Gastrocnemius medialis (tissue), 4 donors: ENCODE data around the gene OTUD5. TPM values are rescaled to one million over a fixed set of nuclear protein-coding genes. Genes with fewer than 3 reads are reported as not detected.

ENCODE experiments used
- ATAC-seq, 2 donors: fragments of 150-250 bp; one replicate each; pipeline ENCODE4 v1.9.1; 2016
- DNase-seq, 2 donors: peaks; one replicate each; pipeline ENCODE4 v3.0.0-alpha.2; 2019
- H3K27ac ChIP-seq, 4 donors: fragments of 200-600 bp; sonication (generic); 1 replicate in 1 of 4; 2 replicates in 3 of 4; pipeline ENCODE4 v1.5.1; 2016 to 2018; ENCODE audit warnings: mild to moderate bottlenecking in 2 of 4, moderate library complexity in 1 of 4
- H3K27me3 ChIP-seq, 3 donors: fragments of 200-600 bp; sonication (generic) in 2 of 3; 1 replicate in 1 of 3; 2 replicates in 2 of 3; pipeline versions ENCODE4 v1.5.1 to v1.6.0; 2016 to 2019; ENCODE audit warnings: mild to moderate bottlenecking in 1 of 3, moderate library complexity in 1 of 3
- H3K36me3 ChIP-seq, 2 donors: fragments of 200-600 bp; sonication (generic) in 1 of 2; one replicate each; pipeline ENCODE4 v1.5.1; 2017 to 2018
- H3K4me1 ChIP-seq, 2 donors: fragments of 200-600 bp; sonication (generic) in 1 of 2; one replicate each; pipeline ENCODE4 v1.5.1; 2016 to 2017; ENCODE audit warnings: mild to moderate bottlenecking in 2 of 2
- H3K4me3 ChIP-seq, 4 donors: fragments of 200-600 bp; sonication (generic) in 3 of 4; 1 replicate in 1 of 4; 2 replicates in 3 of 4; pipeline ENCODE4 v1.5.1; 2016 to 2019; ENCODE audit warnings: mild to moderate bottlenecking in 2 of 4
- H3K9me3 ChIP-seq, 3 donors: fragments of 200-600 bp; sonication (generic) in 2 of 3; 1 replicate in 1 of 3; 2 replicates in 2 of 3; pipeline ENCODE4 v1.5.1; 2016 to 2019
- POLR2A ChIP-seq, 2 donors: fragments of 450-650 bp; IDR thresholded peaks; one replicate each; pipeline ENCODE4 v1.6.1; 2017; ENCODE audit warnings: antibody characterized with exemption in 2 of 2, mild to moderate bottlenecking in 2 of 2, moderate library complexity in 2 of 2
- in situ Hi-C, 4 donors: fragments of 200-750 bp; cut with MboI; loops; one replicate each; pipeline versions ENCODE4 v1.15.0 to v1.8.0; 2017; ENCODE audit warnings: low sequenced_read_pairs in 4 of 4
- intact Hi-C: fragments of 100-400 bp; cut with DNase I; formaldehyde crosslinking; loops from one replicate; pipeline ENCODE4 v1.15.1; 2023; ENCODE audit warnings: low total_unique reads
- total RNA-seq, 4 donors: library from RNA; depleted of rRNA; stranded (reverse); fragments of >200 nt; gene quantifications; one replicate each; pipeline versions ENCODE4 v1.1.0 to v1.2.3, GENCODE V29; 2016
- TF ChIP-seq, protein P1 (sequence below), 5 experiments: fragments of 450-650 bp in 3 of 5; fragments of 200-600 bp in 2 of 5; sonication (generic) in 2 of 5; IDR thresholded peaks in 4 of 5; conservative IDR thresholded peaks in 1 of 5; 1 replicate in 4 of 5; 2 replicates in 1 of 5; pipeline ENCODE4 v1.5.1; 2016 to 2019; ENCODE audit warnings: antibody characterized with exemption in 5 of 5, mild to moderate bottlenecking in 3 of 5, moderate library complexity in 3 of 5

Gene OTUD5
- total RNA-seq, 4 donors from 2014 or later, result 22.2 to 32.2 (median 28.5) TPM

DNA sequence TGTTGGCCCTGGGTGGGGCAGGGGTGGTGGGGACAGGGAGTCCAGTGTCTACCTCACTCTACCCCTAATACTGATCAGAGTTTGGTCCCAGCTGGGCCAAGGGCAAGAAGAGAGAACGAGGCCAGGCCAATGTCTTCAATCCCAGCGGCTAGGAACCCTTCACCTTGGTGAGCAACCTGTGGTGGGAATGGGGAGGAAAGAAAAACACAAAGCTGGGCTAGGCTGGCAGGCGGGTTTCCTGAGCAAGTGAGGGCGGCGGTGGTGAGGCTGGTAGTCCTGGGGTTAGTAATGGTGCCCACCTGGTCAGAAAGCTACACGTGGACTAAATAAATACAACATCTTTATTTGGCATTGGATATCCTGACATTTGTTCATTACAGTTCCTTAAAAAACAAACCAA is 54.1 kb downstream of the OTUD5 start:
- Histone ChIP-seq H3K4me3 (no peak overlapping the region), H3K27ac (no peak overlapping the region), H3K4me1 (peaks cover 0 to 7% of the 10 kb centered on the region in 2 donors), H3K27me3 (no peaks in the 10 kb centered on the region), H3K36me3 (peaks cover 0 to 24% of the 10 kb centered on the region in 2 donors), H3K9me3 (no peaks in the 10 kb centered on the region)
- intact Hi-C loops, result no loop called here
- DNase-seq (no peak), ATAC-seq (no peak)
- TF ChIP-seq, protein P1, sequence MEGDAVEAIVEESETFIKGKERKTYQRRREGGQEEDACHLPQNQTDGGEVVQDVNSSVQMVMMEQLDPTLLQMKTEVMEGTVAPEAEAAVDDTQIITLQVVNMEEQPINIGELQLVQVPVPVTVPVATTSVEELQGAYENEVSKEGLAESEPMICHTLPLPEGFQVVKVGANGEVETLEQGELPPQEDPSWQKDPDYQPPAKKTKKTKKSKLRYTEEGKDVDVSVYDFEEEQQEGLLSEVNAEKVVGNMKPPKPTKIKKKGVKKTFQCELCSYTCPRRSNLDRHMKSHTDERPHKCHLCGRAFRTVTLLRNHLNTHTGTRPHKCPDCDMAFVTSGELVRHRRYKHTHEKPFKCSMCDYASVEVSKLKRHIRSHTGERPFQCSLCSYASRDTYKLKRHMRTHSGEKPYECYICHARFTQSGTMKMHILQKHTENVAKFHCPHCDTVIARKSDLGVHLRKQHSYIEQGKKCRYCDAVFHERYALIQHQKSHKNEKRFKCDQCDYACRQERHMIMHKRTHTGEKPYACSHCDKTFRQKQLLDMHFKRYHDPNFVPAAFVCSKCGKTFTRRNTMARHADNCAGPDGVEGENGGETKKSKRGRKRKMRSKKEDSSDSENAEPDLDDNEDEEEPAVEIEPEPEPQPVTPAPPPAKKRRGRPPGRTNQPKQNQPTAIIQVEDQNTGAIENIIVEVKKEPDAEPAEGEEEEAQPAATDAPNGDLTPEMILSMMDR (IDR thresholded peaks at IDR 0.05 in 4 of 5, conservative IDR thresholded peaks at IDR 0.05 in 1 of 5), result no peak
- no peak for TF ChIP-seq POLR2A (IDR thresholded peaks at IDR 0.05)
- in situ Hi-C loops, result no loop called here

DNA sequence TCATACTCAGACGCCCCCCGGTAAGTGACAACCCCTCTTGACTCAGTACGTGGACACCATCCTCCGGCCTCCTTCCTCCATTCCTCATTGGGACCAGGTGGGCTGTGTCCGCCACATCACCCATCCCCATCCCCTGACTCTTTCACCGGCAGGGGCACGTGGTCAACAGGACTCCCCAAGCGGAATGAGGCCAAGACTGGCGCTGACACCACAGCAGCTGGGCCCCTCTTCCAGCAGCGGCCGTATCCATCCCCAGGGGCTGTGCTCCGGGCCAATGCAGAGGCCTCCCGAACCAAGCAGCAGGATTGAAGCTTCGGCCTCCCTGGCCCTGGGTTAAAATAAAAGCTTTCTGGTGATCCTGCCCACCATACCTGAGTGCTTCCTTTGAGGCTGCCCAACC is 54.6 kb downstream of the OTUD5 start:
- TF ChIP-seq, protein P1 (IDR thresholded peaks at IDR 0.05 in 4 of 5, conservative IDR thresholded peaks at IDR 0.05 in 1 of 5), result no peak
- TF ChIP-seq POLR2A (IDR thresholded peaks at IDR 0.05), result no peak
- Histone ChIP-seq H3K9me3 (no peaks in the 10 kb centered on the region), H3K36me3 (peaks cover 0 to 24% of the 10 kb centered on the region in 2 donors), H3K4me1 (peaks cover 0 to 7% of the 10 kb centered on the region in 2 donors), H3K27me3 (no peaks in the 10 kb centered on the region), H3K27ac (no peak overlapping the region), H3K4me3 (no peak overlapping the region)
- ATAC-seq, result no peak
- DNase-seq, result no peak
- in situ Hi-C loops (no loop called here), intact Hi-C loops (no loop called here)

DNA sequence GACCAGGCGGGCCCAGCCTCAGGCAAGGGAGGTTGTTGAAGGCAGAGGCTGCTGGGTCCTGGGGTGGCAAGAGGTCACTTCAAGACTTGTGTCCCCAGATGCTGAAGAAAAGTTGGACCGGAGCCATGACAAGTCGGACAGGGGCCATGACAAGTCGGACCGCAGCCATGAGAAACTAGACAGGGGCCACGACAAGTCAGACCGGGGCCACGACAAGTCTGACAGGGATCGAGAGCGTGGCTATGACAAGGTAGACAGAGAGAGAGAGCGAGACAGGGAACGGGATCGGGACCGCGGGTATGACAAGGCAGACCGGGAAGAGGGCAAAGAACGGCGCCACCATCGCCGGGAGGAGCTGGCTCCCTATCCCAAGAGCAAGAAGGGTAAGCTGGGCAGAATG is 55.3 kb downstream of the OTUD5 start:
- Histone ChIP-seq H3K27ac (no peak overlapping the region), H3K27me3 (no peaks in the 10 kb centered on the region), H3K36me3 (peaks cover 0 to 24% of the 10 kb centered on the region in 2 donors), H3K4me3 (no peak overlapping the region), H3K9me3 (no peaks in the 10 kb centered on the region), H3K4me1 (peaks cover 0 to 7% of the 10 kb centered on the region in 2 donors)
- intact Hi-C loops (no loop called here), in situ Hi-C loops (no loop called here)
- TF ChIP-seq POLR2A (IDR thresholded peaks at IDR 0.05), result no peak
- TF ChIP-seq, protein P1 (IDR thresholded peaks at IDR 0.05 in 4 of 5, conservative IDR thresholded peaks at IDR 0.05 in 1 of 5), result no peak
- no peak for DNase-seq
- no peak for ATAC-seq

DNA sequence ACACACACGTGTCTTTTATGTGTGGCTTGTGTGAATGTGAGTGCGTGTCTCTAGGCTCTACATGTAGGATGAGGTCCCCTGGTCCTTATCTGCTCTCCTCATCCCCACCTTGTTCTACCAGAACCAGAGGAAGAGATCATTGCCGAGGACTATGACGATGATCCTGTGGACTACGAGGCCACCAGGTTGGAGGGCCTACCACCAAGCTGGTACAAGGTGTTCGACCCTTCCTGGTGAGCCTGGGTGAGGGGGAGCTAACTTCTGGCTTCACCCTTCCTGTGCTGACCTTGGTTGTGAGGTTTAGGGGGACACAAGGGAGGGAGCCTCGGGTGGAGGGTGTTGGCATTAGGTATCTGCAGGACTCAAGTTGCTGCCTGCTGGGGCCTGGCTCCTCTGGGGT is 56.3 kb downstream of the OTUD5 start:
- no peaks in the 10 kb centered on the region for H3K27me3 ChIP-seq
- H3K27ac ChIP-seq, result no peak overlapping the region
- no peaks in the 10 kb centered on the region for H3K9me3 ChIP-seq
- intact Hi-C loops (no loop called here), in situ Hi-C loops (no loop called here)
- H3K36me3 ChIP-seq, result peaks cover 0 to 24% of the 10 kb centered on the region in 2 donors
- H3K4me3 ChIP-seq, result no peak overlapping the region
- no peak for ATAC-seq
- H3K4me1 ChIP-seq, result peaks cover 0 to 12% of the 10 kb centered on the region in 2 donors
- DNase-seq, result no peak
- TF ChIP-seq, protein P1 (IDR thresholded peaks at IDR 0.05 in 4 of 5, conservative IDR thresholded peaks at IDR 0.05 in 1 of 5), result no peak

DNA sequence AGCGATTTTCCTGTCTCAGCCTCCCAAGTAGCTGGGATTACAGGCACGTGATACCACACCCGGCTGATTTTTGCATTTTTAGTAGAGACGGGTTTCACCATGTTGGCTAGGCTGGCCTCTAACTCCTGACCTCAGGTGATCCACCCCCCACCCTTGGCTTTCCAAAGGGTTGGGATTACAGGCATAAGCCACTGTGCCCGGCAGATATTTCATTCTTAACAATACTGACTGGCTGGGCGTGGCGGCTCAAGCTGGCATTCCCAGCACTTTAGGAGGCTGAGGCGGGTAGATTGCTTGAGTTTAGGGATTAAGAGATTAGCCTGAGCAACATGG is 58.4 kb downstream of the OTUD5 start:
- no peaks in the 10 kb centered on the region for H3K9me3 ChIP-seq
- no peak for TF ChIP-seq POLR2A (IDR thresholded peaks at IDR 0.05)
- TF ChIP-seq, protein P1 (IDR thresholded peaks at IDR 0.05 in 4 of 5, conservative IDR thresholded peaks at IDR 0.05 in 1 of 5), result no peak
- ATAC-seq, result no peak
- in situ Hi-C loops (loop anchor here in 1 of 4 donors (10.0 kb wide), 1 partner anchor 94 kb away; the partner anchor contains the start of gene HDAC6), intact Hi-C loops (loop anchor here (5.0 to 10.0 kb wide), 4 partner anchors 103 to 302 kb away; partner anchors contain the start of genes GRIPAP1, MAGIX and WDR13)
- DNase-seq, result no peak
- peaks cover 0 to 24% of the 10 kb centered on the region in 2 donors for H3K36me3 ChIP-seq
- H3K4me1 ChIP-seq, result peaks cover 0 to 12% of the 10 kb centered on the region in 2 donors
- H3K27ac ChIP-seq, result peak overlapping the region; percentile 22 to 95 (median 92)
- no peaks in the 10 kb centered on the region for H3K27me3 ChIP-seq
- no peak overlapping the region for H3K4me3 ChIP-seq
